Adrenal gland (tissue), 5 donors: ENCODE data around the gene WWOX.

Experiments used
- CTCF ChIP-seq, 6 experiments: fragments of 450-650 bp in 4 of 6; fragments of 200-600 bp in 2 of 6; sonication (generic) in 1 of 6; IDR thresholded peaks; 1 replicate in 5 of 6; 2 replicates in 1 of 6; pipeline versions ENCODE4 v1.5.1 to v1.8.0; 2016 to 2021; ENCODE audit warnings: antibody characterized with exemption in 6 of 6, mild to moderate bottlenecking in 2 of 6, moderate library complexity in 1 of 6
- POLR2A ChIP-seq, 2 donors: fragments of 450-650 bp; IDR thresholded peaks; one replicate each; pipeline ENCODE4 v1.6.1; 2017; ENCODE audit warnings: antibody characterized with exemption in 2 of 2, mild to moderate bottlenecking in 2 of 2, moderate library complexity in 1 of 2
- donor health status: DM: no; HTN: no; CAD: no.

GRCh38 chr16:78460428-78460827 is 361.0 kb downstream of the WWOX start:
- no peak for TF ChIP-seq CTCF (IDR thresholded peaks at IDR 0.05)
- no peak for TF ChIP-seq POLR2A (IDR thresholded peaks at IDR 0.05)
